ENCODE data around the gene UBXN6.
A peak's percentile ranks its signal among the peaks of the same experiment; 100 is the strongest.

GRCh38 chr19:4441994-4442818 lies 15.4 kb downstream of the UBXN6 start:
- TF ChIP-seq POLR2AphosphoS5 (IDR thresholded peaks at IDR 0.05; ENCODE audit: low read depth, low read length): peak; percentile 36; the same call in 1 of the 2 replicates
- TF ChIP-seq REST (IDR thresholded peaks at IDR 0.05; ENCODE audit: insufficient read depth in 1 of 2, low read depth in 2 of 2, low read length in 2 of 2): no peak
- no peak for TF ChIP-seq SIN3A (IDR thresholded peaks at IDR 0.05; ENCODE audit: borderline replicate concordance, insufficient read depth, low read length)
- no peak for TF ChIP-seq FOXP2 (optimal IDR thresholded peaks at IDR 0.05; ENCODE audit: borderline replicate concordance, extremely low read depth, extremely low read length, insufficient read depth)
